HEK293 (cell line): ENCODE results near the gene RLN1.
"Not testable (repeated sequence)": the region's sequence is repeated elsewhere in the genome, so short reads cannot be mapped to it uniquely, and the experiment has no call there.

Experiments
- CTCF ChIA-PET: fragments of 350-600 bp; formaldehyde crosslinking; extraction: SDS; loops from one replicate; lab custom pipeline; 2021; ENCODE audit warnings: antibody characterized with exemption; lab: Yijun Ruan, JAX
- POLR2A ChIA-PET: fragments of 300-600 bp; formaldehyde crosslinking; extraction: SDS; loops from one replicate; lab custom pipeline; 2020; ENCODE audit warnings: antibody characterized with exemption, inconsistent platforms; lab: Yijun Ruan, JAX
- H3K27ac ChIP-seq: fragments of 200-500 bp; sonication (Bioruptor generic); 2 replicates; pipeline ENCODE4 v1.5.1; 2014; ENCODE audit warnings: low read depth, low read length, control low read depth, inconsistent platforms; ENCODE audit errors: extremely low read depth
- H3K36me3 ChIP-seq, 2 experiments: fragments of 200-500 bp in 1 of 2; sonication (Bioruptor generic) in 1 of 2; 1 replicate in 1 of 2; 2 replicates in 1 of 2; pipeline ENCODE4 v1.5.1; 2014 to 2017; ENCODE audit warnings: inconsistent platforms in 2 of 2, low read length in 2 of 2; ENCODE audit not compliant: control insufficient read depth in 2 of 2, insufficient read depth in 1 of 2
- H3K4me1 ChIP-seq: fragments of 200-500 bp; sonication (Bioruptor generic); 2 replicates; pipeline ENCODE4 v1.5.1; 2014; ENCODE audit warnings: mild to moderate bottlenecking, low read length, inconsistent platforms; ENCODE audit not compliant: control insufficient read depth, insufficient read depth
- H3K4me3 ChIP-seq: 2 replicates; pipeline ENCODE4 v1.5.1; 2011; ENCODE audit warnings: low read depth, mild to moderate bottlenecking, control low read depth, low read length, moderate library complexity
- H3K9me3 ChIP-seq: fragments of 200-500 bp; sonication (Bioruptor generic); 2 replicates; pipeline ENCODE4 v1.5.1; 2014; ENCODE audit warnings: low read depth, low read length, inconsistent platforms; ENCODE audit not compliant: control insufficient read depth, insufficient read depth
- ZBTB21 ChIP-seq: fragments of 450-650 bp; formaldehyde crosslinking; IDR thresholded peaks from 2 replicates; pipeline ENCODE4 v1.5.1; 2017; ENCODE audit warnings: missing biosample characterization, missing genetic modification characterization
- ZBTB7A ChIP-seq: fragments of 450-650 bp; formaldehyde crosslinking; IDR thresholded peaks from 2 replicates; pipeline ENCODE4 v1.5.1; 2016; ENCODE audit warnings: low read depth, missing biosample characterization, missing genetic modification characterization
- ZNF112 ChIP-seq: fragments of 450-650 bp; formaldehyde crosslinking; IDR thresholded peaks from 2 replicates; pipeline ENCODE4 v1.5.0; 2017; ENCODE audit warnings: missing biosample characterization, missing genetic modification characterization
- ZNF146 ChIP-seq: fragments of 450-650 bp; formaldehyde crosslinking; IDR thresholded peaks from 2 replicates; pipeline ENCODE4 v1.5.1; 2016; ENCODE audit warnings: missing biosample characterization, missing genetic modification characterization
- ZNF2 ChIP-seq: fragments of 450-650 bp; formaldehyde crosslinking; IDR thresholded peaks from 2 replicates; pipeline ENCODE4 v1.5.1; 2016; ENCODE audit warnings: missing biosample characterization, missing genetic modification characterization
- ZNF211 ChIP-seq: fragments of 450-650 bp; formaldehyde crosslinking; IDR thresholded peaks from 2 replicates; pipeline ENCODE4 v1.5.1; 2016; ENCODE audit warnings: low read depth, missing biosample characterization, missing genetic modification characterization
- ZNF354C ChIP-seq: fragments of 450-650 bp; formaldehyde crosslinking; IDR thresholded peaks from 2 replicates; pipeline ENCODE4 v1.5.1; 2016; ENCODE audit warnings: missing biosample characterization, missing genetic modification characterization, low read depth, borderline replicate concordance
- ZNF530 ChIP-seq: fragments of 450-650 bp; formaldehyde crosslinking; IDR thresholded peaks from 2 replicates; pipeline ENCODE4 v1.5.1; 2016; ENCODE audit warnings: low read depth, missing biosample characterization, missing genetic modification characterization
- ZNF664 ChIP-seq: fragments of 450-650 bp; formaldehyde crosslinking; IDR thresholded peaks from 2 replicates; pipeline ENCODE4 v1.5.1; 2016; ENCODE audit warnings: missing biosample characterization, missing genetic modification characterization
- ZNF777 ChIP-seq: fragments of 450-650 bp; formaldehyde crosslinking; IDR thresholded peaks from 2 replicates; pipeline ENCODE4 v1.5.1; 2017; ENCODE audit warnings: missing biosample characterization, missing genetic modification characterization, borderline replicate concordance
- ZNF837 ChIP-seq: fragments of 450-650 bp; formaldehyde crosslinking; IDR thresholded peaks from 2 replicates; pipeline ENCODE4 v1.5.1; 2016; ENCODE audit warnings: missing biosample characterization, missing genetic modification characterization
- ZSCAN23 ChIP-seq: fragments of 450-650 bp; formaldehyde crosslinking; IDR thresholded peaks from 2 replicates; pipeline ENCODE4 v1.5.1; 2016; ENCODE audit warnings: missing biosample characterization, missing genetic modification characterization
- TF ChIP-seq, protein P1 (sequence below): fragments of 450-650 bp; formaldehyde crosslinking; IDR thresholded peaks from 2 replicates; pipeline ENCODE4 v1.5.1; 2016; ENCODE audit warnings: missing biosample characterization, missing genetic modification characterization, borderline replicate concordance

Gene RLN1

DNA sequence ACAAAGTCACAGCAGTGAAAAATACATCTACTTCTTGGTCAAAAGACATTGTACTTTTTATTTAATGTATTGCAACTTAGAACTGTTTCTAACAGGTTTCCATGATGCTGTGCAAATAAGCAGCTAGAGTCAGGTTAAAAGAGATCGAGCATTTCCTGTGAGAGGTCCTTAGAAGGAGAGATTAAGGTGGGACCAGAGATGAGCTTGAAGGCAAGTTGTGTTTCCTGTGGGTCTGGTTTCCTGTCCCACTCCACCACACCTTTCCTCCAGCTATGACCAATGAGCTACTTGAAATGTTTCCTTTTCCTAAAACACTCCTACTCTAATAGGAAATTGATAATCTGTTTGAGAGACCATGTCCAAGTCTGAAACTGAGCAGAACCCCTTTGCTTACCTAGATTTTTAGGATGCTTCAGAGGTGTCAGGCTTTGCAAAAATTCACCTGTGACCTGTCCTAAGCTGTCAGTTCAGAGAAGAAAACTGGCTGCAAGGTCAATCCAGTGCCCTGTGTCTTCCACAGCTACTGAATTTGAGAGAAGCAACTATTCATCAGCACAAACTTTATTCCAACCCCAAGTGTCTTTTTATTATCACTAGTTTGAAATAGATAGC lies 13.1 kb upstream of the RLN1 start:
- CTCF ChIA-PET: interaction anchor here (0.6 to 0.9 kb wide), 4 partner anchors 13 to 249 kb away, joined by 3 to 4 read pairs (median 4); partner anchors contain the start of gene RLN1
- H3K36me3 ChIP-seq: no peaks in the 10 kb centered on the region
- POLR2A ChIA-PET: no interaction called here
- no peaks in the 10 kb centered on the region for H3K9me3 ChIP-seq
- TF ChIP-seq ZNF530 (no peak), ZNF664 (no peak)
- H3K27ac ChIP-seq: no peak overlapping the region
- no peaks in the 10 kb centered on the region for H3K4me1 ChIP-seq
- no peak overlapping the region for H3K4me3 ChIP-seq

DNA sequence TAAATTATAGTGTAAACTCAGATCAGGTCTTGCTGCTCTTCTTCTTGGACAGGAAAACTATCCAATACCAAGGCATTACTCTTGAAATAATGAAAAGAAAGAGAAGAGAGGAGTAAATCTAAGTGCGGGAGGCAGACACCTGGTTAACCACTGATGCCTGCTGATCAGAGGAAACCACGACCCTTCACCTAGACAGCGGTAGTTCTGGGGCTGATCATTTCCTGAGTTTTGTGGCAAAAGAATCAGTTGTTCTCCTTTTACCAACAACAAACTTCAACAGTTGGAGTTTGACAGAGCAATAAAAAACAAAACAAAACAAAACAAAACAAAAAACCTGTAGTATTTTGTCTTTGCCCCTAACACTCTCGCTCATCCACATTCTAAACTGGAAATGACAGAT lies 3.0 kb downstream of the RLN1 start:
- no peak for TF ChIP-seq ZNF211 (tag by site-specific recombination)
- no peak for TF ChIP-seq ZNF354C (tag by site-specific recombination)
- no peak for TF ChIP-seq ZNF664
- no peak for TF ChIP-seq ZNF2 (tag by site-specific recombination)
- TF ChIP-seq ZSCAN23 (tag by site-specific recombination): no peak
- TF ChIP-seq ZBTB7A (tag by site-specific recombination): no peak
- no peak for TF ChIP-seq ZBTB21
- TF ChIP-seq ZNF112 (tag by site-specific recombination): no peak
- TF ChIP-seq ZNF837: no peak
- TF ChIP-seq ZNF777 (tag by site-specific recombination): no peak
- TF ChIP-seq, protein P1, sequence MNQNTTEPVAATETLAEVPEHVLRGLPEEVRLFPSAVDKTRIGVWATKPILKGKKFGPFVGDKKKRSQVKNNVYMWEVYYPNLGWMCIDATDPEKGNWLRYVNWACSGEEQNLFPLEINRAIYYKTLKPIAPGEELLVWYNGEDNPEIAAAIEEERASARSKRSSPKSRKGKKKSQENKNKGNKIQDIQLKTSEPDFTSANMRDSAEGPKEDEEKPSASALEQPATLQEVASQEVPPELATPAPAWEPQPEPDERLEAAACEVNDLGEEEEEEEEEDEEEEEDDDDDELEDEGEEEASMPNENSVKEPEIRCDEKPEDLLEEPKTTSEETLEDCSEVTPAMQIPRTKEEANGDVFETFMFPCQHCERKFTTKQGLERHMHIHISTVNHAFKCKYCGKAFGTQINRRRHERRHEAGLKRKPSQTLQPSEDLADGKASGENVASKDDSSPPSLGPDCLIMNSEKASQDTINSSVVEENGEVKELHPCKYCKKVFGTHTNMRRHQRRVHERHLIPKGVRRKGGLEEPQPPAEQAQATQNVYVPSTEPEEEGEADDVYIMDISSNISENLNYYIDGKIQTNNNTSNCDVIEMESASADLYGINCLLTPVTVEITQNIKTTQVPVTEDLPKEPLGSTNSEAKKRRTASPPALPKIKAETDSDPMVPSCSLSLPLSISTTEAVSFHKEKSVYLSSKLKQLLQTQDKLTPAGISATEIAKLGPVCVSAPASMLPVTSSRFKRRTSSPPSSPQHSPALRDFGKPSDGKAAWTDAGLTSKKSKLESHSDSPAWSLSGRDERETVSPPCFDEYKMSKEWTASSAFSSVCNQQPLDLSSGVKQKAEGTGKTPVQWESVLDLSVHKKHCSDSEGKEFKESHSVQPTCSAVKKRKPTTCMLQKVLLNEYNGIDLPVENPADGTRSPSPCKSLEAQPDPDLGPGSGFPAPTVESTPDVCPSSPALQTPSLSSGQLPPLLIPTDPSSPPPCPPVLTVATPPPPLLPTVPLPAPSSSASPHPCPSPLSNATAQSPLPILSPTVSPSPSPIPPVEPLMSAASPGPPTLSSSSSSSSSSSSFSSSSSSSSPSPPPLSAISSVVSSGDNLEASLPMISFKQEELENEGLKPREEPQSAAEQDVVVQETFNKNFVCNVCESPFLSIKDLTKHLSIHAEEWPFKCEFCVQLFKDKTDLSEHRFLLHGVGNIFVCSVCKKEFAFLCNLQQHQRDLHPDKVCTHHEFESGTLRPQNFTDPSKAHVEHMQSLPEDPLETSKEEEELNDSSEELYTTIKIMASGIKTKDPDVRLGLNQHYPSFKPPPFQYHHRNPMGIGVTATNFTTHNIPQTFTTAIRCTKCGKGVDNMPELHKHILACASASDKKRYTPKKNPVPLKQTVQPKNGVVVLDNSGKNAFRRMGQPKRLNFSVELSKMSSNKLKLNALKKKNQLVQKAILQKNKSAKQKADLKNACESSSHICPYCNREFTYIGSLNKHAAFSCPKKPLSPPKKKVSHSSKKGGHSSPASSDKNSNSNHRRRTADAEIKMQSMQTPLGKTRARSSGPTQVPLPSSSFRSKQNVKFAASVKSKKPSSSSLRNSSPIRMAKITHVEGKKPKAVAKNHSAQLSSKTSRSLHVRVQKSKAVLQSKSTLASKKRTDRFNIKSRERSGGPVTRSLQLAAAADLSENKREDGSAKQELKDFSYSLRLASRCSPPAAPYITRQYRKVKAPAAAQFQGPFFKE (tag by site-specific recombination): no peak
- TF ChIP-seq, all 188 proteins: peak for 0
- Histone ChIP-seq H3K36me3 (no peaks in the 10 kb centered on the region), H3K27ac (no peak overlapping the region), H3K4me3 (no peak overlapping the region), H3K4me1 (0 out of 2 replicates have a peak, but pooled peaks cover 2% of the 10 kb centered on the region), H3K9me3 (no peaks in the 10 kb centered on the region)
- POLR2A ChIA-PET: no interaction called here
- CTCF ChIA-PET: interaction anchor here (0.6 kb wide), 1 partner anchor 349 kb away, joined by 3 read pairs; no protein-coding TSS in a partner anchor

DNA sequence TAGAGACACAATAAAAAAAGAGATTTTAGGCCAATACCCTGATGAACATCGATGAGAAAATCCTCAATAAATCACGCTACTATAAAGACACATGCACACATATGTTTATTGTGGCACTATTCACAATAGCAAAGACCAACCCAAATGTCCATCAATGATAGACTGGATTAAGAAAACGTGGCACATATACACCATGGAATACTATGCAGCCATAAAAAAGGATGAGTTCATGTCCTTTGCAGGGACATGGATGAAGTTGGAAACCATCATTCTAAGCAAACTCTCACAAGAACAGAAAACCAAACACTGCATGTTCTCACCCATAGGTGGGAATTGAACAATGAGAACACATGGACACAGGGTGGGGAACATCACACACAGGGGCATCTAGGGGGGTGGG lies 8.4 kb downstream of the RLN1 start:
- H3K27ac ChIP-seq, H3K36me3 ChIP-seq, POLR2A ChIA-PET, H3K4me3 ChIP-seq, H3K4me1 ChIP-seq, CTCF ChIA-PET, H3K9me3 ChIP-seq: not testable (repeated sequence)
- TF ChIP-seq ZNF146 (tag by site-specific recombination): peak; percentile 91
